Duodenal mucosa (tissue), 2 donors: ENCODE measurements around the gene MYLK4.

ENCODE experiments used
- H3K27ac ChIP-seq: one replicate; pipeline ENCODE4 v1.7.0; 2013; ENCODE audit warnings: low read depth, low read length
- H3K27me3 ChIP-seq, 2 donors: one replicate each; pipeline ENCODE4 v1.7.0; 2013; ENCODE audit warnings: low read length in 2 of 2, control low read depth in 1 of 2; ENCODE audit not compliant: insufficient read depth in 2 of 2, control insufficient read depth in 1 of 2
- H3K36me3 ChIP-seq, 2 donors: one replicate each; pipeline ENCODE4 v1.7.0; 2013; ENCODE audit warnings: low read length in 2 of 2, control low read depth in 1 of 2; ENCODE audit not compliant: insufficient read depth in 2 of 2, control insufficient read depth in 1 of 2
- H3K4me1 ChIP-seq, 2 donors: one replicate each; pipeline ENCODE4 v1.7.0; 2013; ENCODE audit warnings: low read length in 2 of 2, control low read depth in 1 of 2; ENCODE audit not compliant: insufficient read depth in 2 of 2, control insufficient read depth in 1 of 2
- H3K4me3 ChIP-seq, 2 donors: one replicate each; pipeline ENCODE4 v1.7.0; 2013; ENCODE audit warnings: low read length in 2 of 2, low read depth in 1 of 2
- H3K9ac ChIP-seq, 2 donors: one replicate each; pipeline ENCODE4 v1.7.0; 2013; ENCODE audit warnings: low read length in 2 of 2, low read depth in 1 of 2
- H3K9me3 ChIP-seq, 2 donors: one replicate each; pipeline ENCODE4 v1.7.0; 2013; ENCODE audit warnings: low read length in 2 of 2, control low read depth in 1 of 2; ENCODE audit not compliant: control insufficient read depth in 1 of 2

Gene MYLK4

GRCh38 chr6:2758980-2759379, 8.3 kb upstream of the MYLK4 start:
- Histone ChIP-seq H3K4me3 (no peak overlapping the region), H3K9ac (no peak overlapping the region), H3K27me3 (no peaks in the 10 kb centered on the region), H3K36me3 (no peaks in the 10 kb centered on the region), H3K4me1 (peaks cover 0 to 3% of the 10 kb centered on the region in 2 donors), H3K9me3 (no peaks in the 10 kb centered on the region), H3K27ac (no peak overlapping the region)

DNA sequence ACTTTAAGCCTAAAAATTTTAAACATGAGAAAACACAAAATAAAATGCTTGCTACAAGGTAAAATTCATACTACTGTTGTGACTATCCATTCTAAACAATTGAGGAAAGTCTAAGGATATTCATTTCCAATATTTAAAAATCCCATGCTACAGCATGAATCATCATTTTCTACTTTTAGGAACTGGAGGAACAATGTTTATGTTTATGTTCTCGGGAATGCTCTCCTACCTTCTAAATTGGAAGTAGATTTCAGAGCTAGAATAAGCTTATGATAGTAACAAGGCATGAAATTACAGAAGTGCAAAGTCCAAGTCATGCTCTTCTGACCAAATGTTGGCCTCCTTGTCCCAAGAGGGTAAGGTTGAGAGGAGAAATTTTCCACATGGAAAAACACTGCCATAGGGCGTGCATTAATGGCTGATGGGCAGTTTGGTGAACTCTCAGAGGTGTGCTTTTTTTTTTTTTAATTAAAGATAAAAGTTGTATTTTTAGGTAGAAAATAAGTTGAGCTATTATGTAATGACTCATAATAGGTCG, 6.0 kb upstream of the MYLK4 start:
- no peaks in the 10 kb centered on the region for H3K9me3 ChIP-seq
- H3K27ac ChIP-seq, result no peak overlapping the region
- peaks cover 0 to 3% of the 10 kb centered on the region in 2 donors for H3K4me1 ChIP-seq
- no peak overlapping the region for H3K4me3 ChIP-seq
- H3K9ac ChIP-seq, result no peak overlapping the region
- H3K36me3 ChIP-seq, result no peaks in the 10 kb centered on the region
- no peaks in the 10 kb centered on the region for H3K27me3 ChIP-seq

GRCh38 chr6:2756241-2756640, 5.5 kb upstream of the MYLK4 start:
- H3K4me3 ChIP-seq, result no peak overlapping the region
- H3K9ac ChIP-seq, result no peak overlapping the region
- no peaks in the 10 kb centered on the region for H3K36me3 ChIP-seq
- peaks cover 0 to 3% of the 10 kb centered on the region in 2 donors for H3K4me1 ChIP-seq
- no peaks in the 10 kb centered on the region for H3K27me3 ChIP-seq
- no peak overlapping the region for H3K27ac ChIP-seq
- no peaks in the 10 kb centered on the region for H3K9me3 ChIP-seq

DNA sequence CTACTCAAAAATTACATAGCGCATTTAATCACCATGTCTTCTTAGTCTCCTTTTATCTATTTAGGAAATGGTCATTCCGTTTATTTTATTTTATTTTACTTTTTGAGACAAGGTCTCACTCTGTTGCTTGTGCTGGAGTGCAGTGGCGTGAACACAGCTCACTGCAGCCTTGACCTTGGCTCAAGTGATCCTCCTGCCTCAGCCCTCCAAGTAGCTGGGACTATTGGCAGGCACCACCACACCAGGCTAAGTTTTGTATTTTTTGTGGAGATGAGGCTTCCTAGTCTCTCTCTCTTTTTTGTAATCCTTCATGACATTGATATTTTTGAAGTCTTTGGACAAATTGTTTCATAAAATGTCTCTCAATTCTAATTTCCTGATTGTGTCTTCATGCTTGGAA, 4.7 kb upstream of the MYLK4 start:
- Histone ChIP-seq H3K4me1 (peaks cover 0 to 3% of the 10 kb centered on the region in 2 donors), H3K27me3 (no peaks in the 10 kb centered on the region), H3K36me3 (no peaks in the 10 kb centered on the region), H3K4me3 (no peak overlapping the region), H3K9me3 (no peaks in the 10 kb centered on the region), H3K9ac (no peak overlapping the region), H3K27ac (no peak overlapping the region)

- H3K36me3 ChIP-seq, result no peaks in the 10 kb centered on the region
- no peak overlapping the region for H3K9ac ChIP-seq
- H3K4me3 ChIP-seq, result no peak overlapping the region
- H3K27ac ChIP-seq, result no peak overlapping the region
- H3K27me3 ChIP-seq, result no peaks in the 10 kb centered on the region
- H3K9me3 ChIP-seq, result no peaks in the 10 kb centered on the region
- H3K4me1 ChIP-seq, result peaks cover 0 to 3% of the 10 kb centered on the region in 2 donors
These were observed 4.2 kb upstream of the MYLK4 start for GRCh38 chr6:2754911-2755310.

GRCh38 chr6:2754393-2754792, 3.7 kb upstream of the MYLK4 start:
- no peak overlapping the region for H3K9ac ChIP-seq

DNA sequence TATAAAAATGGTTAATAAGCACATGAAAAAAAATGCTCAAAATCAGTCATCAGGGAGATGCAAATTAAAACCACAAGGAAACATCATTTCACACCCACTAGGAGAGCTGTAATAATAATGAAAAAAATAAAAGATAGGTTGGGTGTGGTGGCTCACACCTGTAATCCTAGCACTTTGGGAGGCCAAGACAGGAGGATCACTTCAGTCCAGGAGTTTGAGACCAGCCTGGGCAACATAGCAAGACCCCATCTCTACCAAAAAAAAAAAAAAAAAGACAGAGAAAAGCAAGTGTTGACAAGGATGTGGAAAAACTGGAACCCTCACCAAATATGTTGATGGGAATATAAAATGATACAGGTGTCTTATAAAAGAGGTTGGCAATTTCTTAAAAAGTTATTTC, 3.0 kb upstream of the MYLK4 start:
- no peaks in the 10 kb centered on the region for H3K9me3 ChIP-seq
- peaks cover 0 to 3% of the 10 kb centered on the region in 2 donors for H3K4me1 ChIP-seq
- H3K9ac ChIP-seq, result no peak overlapping the region
- H3K27me3 ChIP-seq, result no peaks in the 10 kb centered on the region
- no peaks in the 10 kb centered on the region for H3K36me3 ChIP-seq
- no peak overlapping the region for H3K4me3 ChIP-seq
- H3K27ac ChIP-seq, result no peak overlapping the region

More at GRCh38 chr6:2754393-2754792, 3.7 kb upstream of the MYLK4 start:
- Histone ChIP-seq H3K4me3 (no peak overlapping the region), H3K27me3 (no peaks in the 10 kb centered on the region), H3K36me3 (no peaks in the 10 kb centered on the region), H3K4me1 (peaks cover 0 to 3% of the 10 kb centered on the region in 2 donors), H3K9me3 (no peaks in the 10 kb centered on the region), H3K27ac (no peak overlapping the region)

GRCh38 chr6:2753110-2753489, 2.4 kb upstream of the MYLK4 start:
- H3K27ac ChIP-seq, result no peak overlapping the region
- no peaks in the 10 kb centered on the region for H3K36me3 ChIP-seq
- H3K9ac ChIP-seq, result no peak overlapping the region
- no peak overlapping the region for H3K4me3 ChIP-seq
- no peaks in the 10 kb centered on the region for H3K9me3 ChIP-seq
- peaks cover 0 to 3% of the 10 kb centered on the region in 2 donors for H3K4me1 ChIP-seq
- H3K27me3 ChIP-seq, result no peaks in the 10 kb centered on the region

DNA sequence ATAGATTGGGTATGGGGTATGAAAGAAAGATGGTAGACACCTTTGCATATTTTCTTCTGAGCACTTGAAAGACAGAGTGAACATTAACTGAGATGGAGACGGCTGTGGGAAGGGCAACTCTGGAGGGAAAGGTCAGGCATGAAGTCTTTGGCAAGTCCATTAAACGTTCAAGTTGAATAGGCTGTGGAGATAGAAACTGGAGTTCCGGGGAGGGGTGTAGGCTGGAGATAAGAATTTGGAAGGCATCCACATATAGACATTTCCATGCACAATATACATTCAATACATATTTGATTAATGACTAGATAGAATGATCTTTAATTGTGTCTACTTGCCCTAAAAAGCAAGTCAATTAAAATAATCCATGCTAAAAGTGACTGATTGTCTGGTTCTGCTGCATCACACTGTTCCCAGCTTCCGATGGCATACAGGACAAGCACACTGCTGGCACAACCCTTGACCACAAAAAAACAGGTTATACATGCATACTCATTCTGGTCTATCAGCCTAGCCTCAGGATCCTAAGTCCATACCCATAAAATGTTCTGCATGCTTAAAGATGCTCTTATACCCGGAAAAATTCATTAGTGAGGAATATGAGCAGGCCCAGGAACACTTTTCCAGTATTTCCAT, 1.9 kb upstream of the MYLK4 start:
- no peaks in the 10 kb centered on the region for H3K27me3 ChIP-seq
- no peaks in the 10 kb centered on the region for H3K9me3 ChIP-seq
- H3K4me1 ChIP-seq, result peaks cover 0 to 3% of the 10 kb centered on the region in 2 donors
- H3K36me3 ChIP-seq, result no peaks in the 10 kb centered on the region
- no peak overlapping the region for H3K27ac ChIP-seq
- H3K4me3 ChIP-seq, result no peak overlapping the region
- H3K9ac ChIP-seq, result no peak overlapping the region

DNA sequence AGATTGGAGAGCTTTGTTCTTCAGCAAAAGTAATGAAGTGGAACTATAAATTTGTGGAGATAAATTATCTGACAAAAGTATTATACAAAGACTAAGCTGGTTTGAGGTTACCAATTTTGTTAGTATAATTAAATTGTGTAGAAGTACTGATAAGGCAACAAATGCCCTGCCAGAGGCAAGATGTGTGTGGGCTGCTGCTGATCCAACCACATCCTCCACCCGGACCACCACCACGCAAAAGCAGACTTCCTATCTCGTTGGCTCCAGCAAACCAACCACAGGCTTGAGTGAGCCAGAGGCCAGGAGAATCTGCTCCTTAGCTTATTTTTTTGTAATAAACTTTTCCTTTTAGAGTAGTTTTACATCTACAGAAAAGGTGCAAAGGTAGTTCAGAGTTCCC, 1.1 kb upstream of the MYLK4 start:
- Histone ChIP-seq H3K27me3 (no peaks in the 10 kb centered on the region), H3K4me3 (no peak overlapping the region), H3K27ac (no peak overlapping the region), H3K36me3 (no peaks in the 10 kb centered on the region), H3K9ac (no peak overlapping the region), H3K9me3 (no peaks in the 10 kb centered on the region), H3K4me1 (peaks cover 0 to 3% of the 10 kb centered on the region in 2 donors)
